H7 (cell line): Measurements from ENCODE around the gene HOXB7. TPM values are rescaled to one million over a fixed set of nuclear protein-coding genes. Genes with fewer than 3 reads are reported as not detected.

Source experiments
- DNase-seq: peaks from one replicate; pipeline ENCODE4 v3.0.0; 2012
- H3K27me3 ChIP-seq: 2 replicates; pipeline ENCODE4 v1.6.0; 2011; ENCODE audit warnings: mild to moderate bottlenecking, low read length; ENCODE audit not compliant: control insufficient read depth, insufficient read depth
- H3K36me3 ChIP-seq: replicated peaks from 2 replicates; pipeline ENCODE4 v1.5.1; 2011; ENCODE audit warnings: low read length; ENCODE audit not compliant: control insufficient read depth, insufficient read depth
- H3K4me3 ChIP-seq: 2 replicates; pipeline ENCODE4 v1.5.1; 2011; ENCODE audit warnings: low read depth, mild to moderate bottlenecking, control low read depth, low read length, moderate library complexity; ENCODE audit not compliant: insufficient read depth
- total RNA-seq: library from RNA; depleted of rRNA; stranded (reverse); fragments of >200 nt; shearing (Covaris generic); gene quantifications from 2 replicates; pipeline ENCODE4 v1.2.3, GENCODE V29; 2014

HOXB7 gene
- total RNA-seq, 1 experiment from 2014 or later, result 0.45 TPM

DNA sequence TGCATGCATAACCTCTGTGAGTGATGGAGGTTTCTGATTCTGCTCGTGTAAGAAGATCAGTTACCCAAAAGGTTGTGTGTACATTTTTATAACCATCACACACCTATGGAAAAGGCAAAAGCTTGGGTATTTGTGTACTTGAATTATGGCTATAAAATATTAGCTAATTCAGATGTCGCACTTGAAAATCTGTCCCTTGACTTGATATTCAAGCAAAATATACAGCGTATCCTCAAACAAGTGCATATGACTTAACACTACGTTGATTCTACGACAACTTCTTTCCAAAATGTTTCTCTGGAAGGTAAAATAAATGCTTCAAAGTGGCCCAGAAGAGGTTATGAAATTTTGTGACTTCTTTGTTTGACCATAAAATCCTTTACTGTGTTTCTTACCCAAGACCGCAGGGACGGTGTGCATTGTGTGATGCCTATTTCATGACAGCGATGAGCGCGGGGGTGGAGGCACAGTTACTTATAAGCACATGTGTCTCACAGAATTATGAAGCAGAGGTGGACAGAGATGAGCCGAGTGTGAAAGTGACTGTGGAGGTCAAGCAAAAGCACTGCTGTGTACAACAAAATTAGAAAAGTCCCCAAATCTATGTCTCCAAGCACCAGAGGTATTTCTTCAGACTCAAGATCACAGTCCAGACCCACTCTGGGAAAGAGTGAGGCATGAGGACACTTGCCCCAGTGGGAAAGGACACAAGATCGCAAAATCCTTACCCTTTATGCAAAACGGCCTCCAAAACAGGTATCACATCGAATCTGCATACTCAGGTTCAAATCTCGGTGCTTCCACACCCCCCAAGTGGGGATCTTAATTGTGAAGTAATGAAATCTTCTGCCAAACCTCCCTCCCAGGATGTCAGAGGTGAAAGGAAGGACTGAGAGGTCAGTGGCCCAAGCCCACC is 19.4 kb upstream of the HOXB7 start:
- Histone ChIP-seq H3K36me3 (no peaks in the 10 kb centered on the region), H3K4me3 (no peak overlapping the region), H3K27me3 (peaks cover 100% of the 10 kb centered on the region)
- DNase-seq, result no peak

DNA sequence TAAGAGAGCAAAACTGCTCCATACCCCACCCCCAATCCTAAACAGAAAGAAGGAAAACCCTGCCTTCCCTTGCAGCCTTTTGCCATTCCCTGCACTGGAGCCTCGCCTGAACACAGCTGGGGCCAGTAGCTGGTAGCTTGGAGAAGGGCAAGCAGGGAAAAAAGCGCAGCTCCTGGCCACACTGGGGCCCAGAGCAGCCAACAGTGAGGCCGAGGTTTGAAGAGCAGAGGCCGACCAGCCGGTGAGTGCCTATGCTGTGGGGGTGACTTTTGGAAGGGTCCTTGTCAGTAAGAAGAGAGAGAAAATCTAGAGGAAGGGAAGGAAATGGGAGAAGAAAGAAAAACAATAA is 18.6 kb upstream of the HOXB7 start:
- H3K27me3 ChIP-seq, result peaks cover 100% of the 10 kb centered on the region
- no peak overlapping the region for H3K4me3 ChIP-seq
- H3K36me3 ChIP-seq, result no peaks in the 10 kb centered on the region
- no peak for DNase-seq

DNA sequence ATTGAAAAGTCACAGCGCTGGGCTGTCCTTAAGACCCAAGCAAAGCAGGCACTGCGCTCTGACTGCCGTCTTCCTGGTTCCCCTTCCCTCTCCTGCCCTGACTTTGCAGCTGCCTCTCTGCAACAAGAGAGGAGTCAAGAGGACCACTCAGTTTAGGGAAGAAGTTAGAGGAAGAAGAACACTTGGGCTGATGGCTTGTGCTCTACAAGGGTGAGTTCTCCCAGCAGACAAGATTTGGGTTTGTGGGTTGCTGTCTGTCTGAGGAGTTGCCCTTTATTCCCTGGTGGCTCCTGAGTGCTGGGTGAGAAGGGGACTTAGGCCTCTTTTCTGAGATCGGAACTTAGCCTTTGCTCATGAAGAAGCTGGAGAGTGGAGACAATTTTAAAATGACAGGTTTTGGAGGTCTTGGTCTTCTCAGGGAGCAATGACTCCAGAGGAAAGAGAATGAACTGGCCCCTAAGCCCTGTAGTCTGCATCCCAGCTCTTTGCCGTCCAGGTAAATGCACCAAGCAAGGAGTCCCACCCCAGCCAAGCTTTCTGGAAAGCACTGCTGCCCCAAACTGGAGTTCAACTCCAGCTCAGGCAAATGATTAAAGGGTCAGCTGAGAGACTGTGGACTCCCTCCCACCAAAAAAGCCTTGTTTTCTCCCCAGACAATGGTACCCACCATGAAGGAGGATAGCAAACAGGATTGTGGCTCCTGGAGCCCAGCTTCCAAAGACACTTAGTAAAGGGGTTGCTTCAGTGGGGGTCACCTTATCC is 18.0 kb upstream of the HOXB7 start:
- H3K36me3 ChIP-seq, result no peaks in the 10 kb centered on the region
- no peak overlapping the region for H3K4me3 ChIP-seq
- no peak for DNase-seq
- H3K27me3 ChIP-seq, result peaks cover 100% of the 10 kb centered on the region

DNA sequence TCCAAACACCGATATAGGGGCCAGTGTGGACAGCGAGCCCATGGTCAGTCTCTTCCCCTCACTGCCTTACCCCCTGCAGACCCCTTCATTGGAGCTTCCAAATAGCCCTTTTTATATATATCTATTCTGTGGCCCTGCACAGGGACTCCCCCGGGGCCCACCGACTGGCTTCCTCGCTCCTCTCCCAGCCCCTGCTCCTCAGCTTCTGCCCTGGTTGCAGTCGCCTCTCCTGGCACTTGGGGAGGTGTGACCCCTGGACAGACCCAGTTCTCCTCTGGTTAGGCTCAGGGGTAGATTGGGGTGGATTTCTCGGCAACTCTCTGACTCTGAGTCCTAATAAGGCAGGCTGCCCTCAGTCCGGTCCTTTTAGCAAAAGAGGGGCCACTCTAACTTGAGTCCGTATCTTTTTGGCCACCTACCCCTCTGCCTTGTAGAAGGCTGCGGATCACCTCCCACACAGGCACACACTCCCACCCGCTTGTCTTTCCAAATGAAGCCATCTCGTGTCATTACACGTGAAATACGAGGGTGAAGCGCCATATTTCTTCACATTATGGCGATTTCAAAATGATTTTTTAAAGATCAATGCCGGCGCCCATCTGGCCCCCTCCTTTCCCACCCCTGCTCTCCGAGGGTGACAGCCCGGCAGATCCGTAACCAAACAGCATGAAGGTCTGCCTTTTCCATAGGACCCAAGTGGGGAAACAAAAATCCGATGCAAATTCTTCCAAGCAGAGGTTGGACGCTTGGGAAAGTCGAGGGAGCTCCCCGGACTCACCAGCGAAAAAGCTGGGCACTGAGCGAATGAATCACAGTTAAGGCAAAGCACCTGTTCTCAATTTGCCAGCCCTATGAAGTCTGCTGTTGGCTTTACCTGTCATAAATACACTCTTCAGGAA is 17.1 kb upstream of the HOXB7 start:
- peaks cover 100% of the 10 kb centered on the region for H3K27me3 ChIP-seq
- no peaks in the 10 kb centered on the region for H3K36me3 ChIP-seq
- no peak for DNase-seq
- no peak overlapping the region for H3K4me3 ChIP-seq

DNA sequence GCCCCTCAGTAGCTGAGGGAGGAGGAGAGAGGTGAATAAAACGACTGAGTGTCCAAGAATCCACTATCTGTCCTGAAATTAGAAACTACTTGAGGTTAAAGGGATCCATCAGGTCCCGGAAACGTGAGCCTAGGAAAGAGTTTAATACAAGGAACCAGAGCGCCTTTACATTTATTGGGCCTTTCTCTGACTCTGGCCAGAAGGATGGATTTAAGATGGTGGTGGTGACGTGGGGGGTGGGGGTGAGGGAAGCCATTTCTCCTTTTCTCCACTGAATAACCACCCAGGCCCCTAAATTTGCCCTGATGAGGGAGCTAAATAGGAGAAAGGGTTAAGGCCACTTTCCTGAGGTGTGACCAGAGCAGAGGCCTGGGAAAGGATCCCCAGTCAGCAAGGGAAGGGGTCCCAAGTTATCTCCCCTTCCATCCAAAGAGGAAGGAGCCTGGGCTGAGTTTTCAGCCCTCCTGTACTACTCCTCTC is 16.3 kb upstream of the HOXB7 start:
- no peak overlapping the region for H3K4me3 ChIP-seq
- H3K27me3 ChIP-seq, result peaks cover 100% of the 10 kb centered on the region
- DNase-seq, result no peak
- H3K36me3 ChIP-seq, result no peaks in the 10 kb centered on the region

DNA sequence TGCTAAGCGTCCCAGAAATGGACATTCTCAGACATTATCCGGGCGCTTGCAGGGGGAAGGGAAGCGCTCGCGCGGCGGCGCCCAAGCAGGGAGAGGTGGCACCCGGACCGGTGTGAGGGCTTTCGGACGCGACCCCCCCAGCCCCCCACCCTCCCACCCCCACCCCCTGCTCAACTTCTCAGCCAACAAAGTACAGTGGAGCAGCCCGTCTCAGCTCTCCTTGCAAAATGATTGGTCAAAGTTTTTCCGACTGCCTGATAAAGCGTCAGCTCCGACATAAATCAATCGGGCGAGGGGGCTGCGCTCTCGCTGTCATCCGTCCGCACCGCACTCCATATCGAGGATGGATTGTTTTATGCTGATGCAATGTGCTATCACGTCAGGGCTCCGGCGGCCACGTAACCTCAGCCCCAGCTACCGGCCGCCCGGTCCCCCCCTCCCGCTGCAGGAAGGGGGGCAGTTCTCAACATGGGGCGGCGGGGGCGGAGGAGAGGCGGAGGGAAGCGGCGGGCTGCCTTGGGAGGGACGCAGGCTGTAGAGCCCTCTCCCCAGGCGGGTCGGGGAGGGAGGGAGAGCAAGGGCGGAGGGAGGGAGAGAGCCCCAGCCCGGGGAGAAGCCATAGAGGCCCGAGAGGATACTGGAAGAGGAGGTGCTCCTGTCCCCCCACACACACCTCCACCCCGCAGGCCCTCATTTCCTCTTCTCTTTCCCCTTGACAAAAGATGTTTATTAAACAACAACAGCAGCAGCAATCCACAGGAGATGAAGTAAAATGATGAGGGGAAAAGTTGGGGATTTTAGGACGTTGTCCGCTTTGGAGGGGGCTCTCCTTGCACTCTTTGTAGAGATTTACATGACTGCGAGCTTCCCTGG is 15.7 kb upstream of the HOXB7 start, which contains the start of gene HOXB9:
Gene HOXB9 (minus strand): TSS at position 114 of the 873 bp plus-strand sequence. CDS start 89 bp downstream, at position 25.
- Histone ChIP-seq H3K27me3 (peaks cover 100% of the 10 kb centered on the region), H3K36me3 (no peaks in the 10 kb centered on the region), H3K4me3 (peak within 1 kb of the TSS; percentile 8; the same call in 1 of the 2 replicates)
- peak; percentile 88 for DNase-seq

DNA sequence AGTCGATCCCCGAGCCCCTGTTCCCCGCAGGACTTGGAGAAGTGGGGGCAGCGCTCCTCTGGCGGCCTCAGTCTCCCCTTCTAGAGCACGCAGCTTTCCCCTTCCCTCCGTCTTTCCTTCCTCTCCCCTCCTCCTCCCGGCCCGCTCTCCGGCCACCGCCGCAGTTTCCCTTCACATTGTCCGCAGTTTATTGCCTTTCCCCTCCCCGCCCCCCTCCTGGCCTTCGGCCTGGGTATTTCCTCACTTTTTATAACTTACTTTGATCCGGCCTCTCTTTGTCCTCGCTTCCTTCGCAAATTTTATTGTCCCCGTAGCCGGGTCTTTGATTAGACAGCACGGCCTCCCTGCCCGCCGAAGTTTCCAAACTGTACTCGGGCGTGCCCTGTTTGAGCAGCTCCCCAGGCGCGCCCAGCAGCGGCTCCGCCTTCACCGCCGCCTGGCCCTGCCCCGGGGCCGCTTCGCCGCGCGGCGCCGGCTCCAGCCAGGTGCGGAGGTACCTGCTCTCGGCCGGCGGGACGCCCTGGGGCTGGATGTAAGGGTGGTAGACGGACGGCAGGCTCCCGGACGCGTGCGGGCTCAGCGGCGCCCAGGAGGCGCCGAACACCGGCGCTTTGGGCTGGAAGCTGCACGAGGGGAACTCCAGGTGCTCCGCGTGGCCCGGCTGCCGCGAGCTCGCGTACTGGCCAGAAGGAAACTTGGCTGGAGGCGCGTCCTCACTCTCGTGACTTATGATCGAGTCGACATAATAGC is 14.9 kb upstream of the HOXB7 start:
- Histone ChIP-seq H3K36me3 (no peaks in the 10 kb centered on the region), H3K4me3 (peak overlapping the region; percentile 8; the same call in 1 of the 2 replicates), H3K27me3 (peaks cover 100% of the 10 kb centered on the region)
- DNase-seq, result peak; percentile 92

DNA sequence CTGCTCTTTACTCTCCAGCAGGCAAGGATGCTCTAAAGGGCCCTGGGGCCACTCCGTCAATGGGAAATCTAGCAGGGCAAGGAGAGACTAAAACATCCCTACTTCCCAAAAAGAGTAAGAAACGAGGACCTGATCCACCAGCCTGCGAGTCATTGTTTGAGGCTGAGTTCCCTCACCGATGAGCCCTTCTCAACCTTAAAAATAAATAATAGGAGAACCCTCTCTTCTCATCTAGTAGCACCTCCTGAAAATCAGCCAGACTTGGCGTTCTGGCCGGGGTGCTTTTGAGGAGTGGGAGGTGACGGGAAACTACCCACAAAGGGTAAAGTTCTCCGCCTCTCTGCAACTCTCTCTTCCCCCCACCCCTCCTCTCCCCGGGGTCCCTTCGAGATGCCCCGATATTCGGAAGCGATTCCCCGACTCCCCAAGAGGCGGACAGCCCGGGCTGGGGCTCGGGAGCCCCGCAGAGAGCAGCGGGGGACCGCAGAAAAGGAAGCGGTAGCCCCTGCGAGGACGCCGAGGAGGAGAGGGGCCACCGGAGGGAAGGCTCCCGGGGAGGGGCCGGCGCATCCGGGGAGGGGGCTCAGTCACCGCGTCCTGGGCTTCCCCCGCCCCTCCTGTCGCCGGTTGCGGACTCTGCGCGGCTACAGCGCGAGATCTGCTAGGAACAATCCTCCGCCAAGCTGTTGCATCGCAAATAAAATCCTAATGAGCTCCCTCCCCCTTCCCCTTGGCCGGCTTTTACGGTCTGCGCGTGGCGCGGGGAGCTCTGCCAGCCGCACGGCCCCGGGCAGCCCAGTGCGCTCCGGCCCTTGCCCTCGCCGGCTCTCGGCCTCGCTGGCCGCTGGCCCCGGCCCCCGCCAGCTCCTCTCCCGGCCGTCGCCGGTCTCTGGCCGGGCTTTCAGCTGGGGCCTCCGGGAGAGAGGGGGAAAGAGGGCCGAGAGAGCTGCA is 14.0 kb upstream of the HOXB7 start:
- peak; percentile 91 for DNase-seq
- no peaks in the 10 kb centered on the region for H3K36me3 ChIP-seq
- H3K27me3 ChIP-seq, result peaks cover 100% of the 10 kb centered on the region
- H3K4me3 ChIP-seq, result peak overlapping the region; percentile 8; the same call in 1 of the 2 replicates

DNA sequence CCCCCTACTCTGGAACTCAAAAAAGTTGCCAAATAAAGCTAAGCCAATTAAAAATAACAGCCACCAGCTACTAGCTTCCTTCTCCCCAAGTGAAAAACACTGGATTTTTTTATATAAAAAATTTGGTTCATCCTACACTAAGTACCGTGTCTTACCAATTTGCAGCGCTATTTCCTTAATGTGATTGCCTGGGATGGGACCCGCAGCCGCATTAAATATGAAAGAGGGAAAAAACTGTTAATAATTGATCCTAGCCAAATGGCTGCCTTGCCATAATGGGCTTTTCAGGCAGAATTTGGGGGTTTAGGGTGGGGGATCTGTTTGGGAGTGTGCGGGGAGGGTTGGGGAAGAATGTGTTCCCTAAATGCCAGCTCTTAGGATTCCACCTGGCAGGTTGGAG is 13.3 kb upstream of the HOXB7 start:
- H3K27me3 ChIP-seq, result peaks cover 100% of the 10 kb centered on the region
- H3K36me3 ChIP-seq, result no peaks in the 10 kb centered on the region
- no peak for DNase-seq
- H3K4me3 ChIP-seq, result no peak overlapping the region

DNA sequence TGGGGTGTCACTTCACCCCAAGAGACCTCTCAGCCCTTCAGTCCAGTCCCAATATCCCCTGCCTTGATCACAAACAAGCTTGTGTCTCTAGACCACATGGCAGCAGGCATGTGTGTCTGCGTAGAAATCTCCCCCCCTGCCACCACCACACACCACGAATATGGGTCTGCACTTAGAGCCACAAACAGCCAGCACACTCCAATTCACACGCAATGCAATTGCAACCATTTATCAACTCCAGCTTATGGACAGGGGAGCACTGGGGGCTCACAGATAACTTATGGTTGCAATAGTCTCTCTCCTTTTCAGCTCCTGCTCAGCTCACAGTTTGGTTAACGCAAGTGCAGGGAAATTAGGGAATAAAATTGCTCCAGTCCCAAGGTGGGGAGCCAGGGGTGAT is 12.8 kb upstream of the HOXB7 start:
- H3K36me3 ChIP-seq, result no peaks in the 10 kb centered on the region
- H3K4me3 ChIP-seq, result no peak overlapping the region
- no peak for DNase-seq
- peaks cover 100% of the 10 kb centered on the region for H3K27me3 ChIP-seq

DNA sequence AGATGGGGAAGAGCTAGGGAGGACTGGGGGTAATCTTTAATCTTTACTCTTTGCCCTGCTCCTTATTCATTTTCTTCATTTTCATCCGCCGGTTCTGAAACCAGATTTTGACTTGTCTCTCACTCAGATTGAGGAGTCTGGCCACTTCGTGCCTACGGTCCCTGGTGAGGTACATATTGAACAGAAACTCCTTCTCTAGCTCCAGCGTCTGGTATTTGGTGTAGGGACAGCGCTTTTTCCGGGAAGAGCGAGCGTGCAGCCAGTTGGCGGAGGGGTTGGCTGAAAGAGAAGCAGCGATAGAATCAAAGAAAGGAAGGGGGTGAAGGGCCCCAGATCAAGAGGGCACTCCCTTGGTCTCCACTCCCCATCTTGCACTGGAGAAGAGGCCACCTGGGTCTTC is 12.0 kb upstream of the HOXB7 start:
- H3K4me3 ChIP-seq, result no peak overlapping the region
- DNase-seq, result no peak
- peaks cover 99% of the 10 kb centered on the region for H3K27me3 ChIP-seq
- no peaks in the 10 kb centered on the region for H3K36me3 ChIP-seq
